MM.1S (cell line): ENCODE data around the gene SPOP.

Experiments used
- EZH2 ChIP-seq: fragments of 300-600 bp; sonication (generic); optimal IDR thresholded peaks from 2 replicates; pipeline ENCODE3; 2017; ENCODE audit warnings: low read depth, mild to moderate bottlenecking, antibody characterized with exemption, low read length, mixed read lengths
- EZH2phosphoT487 ChIP-seq: fragments of 300-600 bp; sonication (generic); IDR thresholded peaks from 2 replicates; pipeline ENCODE4 v1.6.1; 2018; ENCODE audit warnings: antibody characterized with exemption, low read length
- TF ChIP-seq, protein P1 (sequence below): fragments of 300-600 bp; sonication (generic); IDR thresholded peaks from 2 replicates; pipeline ENCODE4 v1.5.1; 2016; ENCODE audit warnings: antibody characterized with exemption, low read length, mixed read lengths

DNA sequence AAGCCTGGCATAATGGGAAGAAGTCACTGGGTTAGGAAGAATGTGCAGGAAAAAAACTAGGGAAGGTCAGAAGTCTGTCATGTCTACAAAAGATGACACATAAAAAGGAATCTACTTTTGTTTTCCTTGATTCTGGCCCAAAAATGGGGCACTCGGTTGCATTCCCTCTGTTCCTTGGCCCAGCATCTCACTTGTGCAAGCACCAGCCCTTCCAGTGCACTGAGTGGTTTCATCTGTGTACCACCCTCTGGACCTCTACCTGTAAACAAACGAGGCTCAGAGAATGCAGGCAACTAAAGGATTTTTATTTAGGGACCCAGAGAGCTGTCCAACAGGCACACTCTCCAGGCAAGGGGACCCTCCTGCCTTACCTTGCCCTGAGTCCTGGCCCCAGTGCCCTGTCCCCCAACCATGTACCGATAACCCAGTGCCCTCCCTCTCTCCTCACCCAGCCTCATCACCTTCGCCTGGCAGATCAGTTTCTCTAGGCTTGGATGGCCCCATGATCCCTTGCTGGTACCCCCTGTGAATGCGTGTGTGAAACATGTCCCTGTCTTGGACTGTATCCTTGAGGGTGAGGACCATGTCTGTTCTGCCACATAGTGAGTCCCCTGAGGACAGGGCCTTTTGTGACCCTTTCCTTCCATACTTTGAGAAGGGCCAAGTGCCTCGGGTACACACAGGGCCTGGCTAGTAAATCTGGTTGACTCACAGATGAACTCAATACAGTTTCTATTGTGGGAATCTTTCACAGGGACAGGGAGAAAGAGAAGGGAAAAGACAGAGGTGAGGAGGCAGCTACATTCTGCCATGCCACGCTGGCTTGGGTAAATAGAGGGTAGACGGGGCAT, 88.9 kb downstream of the SPOP start:
- TF ChIP-seq, protein P1, sequence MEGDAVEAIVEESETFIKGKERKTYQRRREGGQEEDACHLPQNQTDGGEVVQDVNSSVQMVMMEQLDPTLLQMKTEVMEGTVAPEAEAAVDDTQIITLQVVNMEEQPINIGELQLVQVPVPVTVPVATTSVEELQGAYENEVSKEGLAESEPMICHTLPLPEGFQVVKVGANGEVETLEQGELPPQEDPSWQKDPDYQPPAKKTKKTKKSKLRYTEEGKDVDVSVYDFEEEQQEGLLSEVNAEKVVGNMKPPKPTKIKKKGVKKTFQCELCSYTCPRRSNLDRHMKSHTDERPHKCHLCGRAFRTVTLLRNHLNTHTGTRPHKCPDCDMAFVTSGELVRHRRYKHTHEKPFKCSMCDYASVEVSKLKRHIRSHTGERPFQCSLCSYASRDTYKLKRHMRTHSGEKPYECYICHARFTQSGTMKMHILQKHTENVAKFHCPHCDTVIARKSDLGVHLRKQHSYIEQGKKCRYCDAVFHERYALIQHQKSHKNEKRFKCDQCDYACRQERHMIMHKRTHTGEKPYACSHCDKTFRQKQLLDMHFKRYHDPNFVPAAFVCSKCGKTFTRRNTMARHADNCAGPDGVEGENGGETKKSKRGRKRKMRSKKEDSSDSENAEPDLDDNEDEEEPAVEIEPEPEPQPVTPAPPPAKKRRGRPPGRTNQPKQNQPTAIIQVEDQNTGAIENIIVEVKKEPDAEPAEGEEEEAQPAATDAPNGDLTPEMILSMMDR = no peak
- TF ChIP-seq EZH2 (no peak), EZH2phosphoT487 (no peak)
